Panc1 (cell line): ENCODE data around the gene SNPH.

Experiments
- TCF7L2 ChIP-seq: IDR thresholded peaks from 2 replicates; pipeline ENCODE4 v1.6.1; 2011; ENCODE audit warnings: mild to moderate bottlenecking, low read depth, low read length, inconsistent platforms
- TF ChIP-seq, protein P1 (sequence below): fragments of 450-650 bp; IDR thresholded peaks from 2 replicates; pipeline ENCODE4 v1.5.1; 2017; ENCODE audit warnings: mild to moderate bottlenecking

- TF ChIP-seq, protein P1, sequence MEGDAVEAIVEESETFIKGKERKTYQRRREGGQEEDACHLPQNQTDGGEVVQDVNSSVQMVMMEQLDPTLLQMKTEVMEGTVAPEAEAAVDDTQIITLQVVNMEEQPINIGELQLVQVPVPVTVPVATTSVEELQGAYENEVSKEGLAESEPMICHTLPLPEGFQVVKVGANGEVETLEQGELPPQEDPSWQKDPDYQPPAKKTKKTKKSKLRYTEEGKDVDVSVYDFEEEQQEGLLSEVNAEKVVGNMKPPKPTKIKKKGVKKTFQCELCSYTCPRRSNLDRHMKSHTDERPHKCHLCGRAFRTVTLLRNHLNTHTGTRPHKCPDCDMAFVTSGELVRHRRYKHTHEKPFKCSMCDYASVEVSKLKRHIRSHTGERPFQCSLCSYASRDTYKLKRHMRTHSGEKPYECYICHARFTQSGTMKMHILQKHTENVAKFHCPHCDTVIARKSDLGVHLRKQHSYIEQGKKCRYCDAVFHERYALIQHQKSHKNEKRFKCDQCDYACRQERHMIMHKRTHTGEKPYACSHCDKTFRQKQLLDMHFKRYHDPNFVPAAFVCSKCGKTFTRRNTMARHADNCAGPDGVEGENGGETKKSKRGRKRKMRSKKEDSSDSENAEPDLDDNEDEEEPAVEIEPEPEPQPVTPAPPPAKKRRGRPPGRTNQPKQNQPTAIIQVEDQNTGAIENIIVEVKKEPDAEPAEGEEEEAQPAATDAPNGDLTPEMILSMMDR: no peak
- no peak for TF ChIP-seq TCF7L2
These were observed 18.4 kb upstream of the SNPH start for GRCh38 chr20:1247689-1248088.
